ENCODE measurements around the gene TRPM3.

DNA sequence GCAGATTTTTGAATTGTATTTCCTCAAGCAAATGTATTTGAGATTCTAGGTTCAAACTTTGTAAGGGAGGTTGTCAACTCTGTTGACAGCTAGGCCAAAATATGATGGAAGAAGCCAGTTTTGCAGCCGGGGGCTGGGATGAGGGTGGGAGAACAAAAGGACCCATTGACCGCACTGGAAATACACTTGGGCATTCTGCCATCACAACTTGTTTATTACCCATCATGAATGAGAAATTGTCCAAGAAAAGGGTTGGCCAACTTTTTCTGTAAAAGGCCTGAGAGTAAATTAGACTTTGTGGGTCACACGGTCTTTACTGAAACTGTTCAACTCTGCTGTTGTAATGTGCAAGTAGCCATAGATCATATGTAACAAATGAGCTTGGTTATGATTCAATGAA lies 485.6 kb downstream of the TRPM3 start:
- no peak for TF ChIP-seq POLR2A (IDR thresholded peaks at IDR 0.05)
- TF ChIP-seq, protein P1, sequence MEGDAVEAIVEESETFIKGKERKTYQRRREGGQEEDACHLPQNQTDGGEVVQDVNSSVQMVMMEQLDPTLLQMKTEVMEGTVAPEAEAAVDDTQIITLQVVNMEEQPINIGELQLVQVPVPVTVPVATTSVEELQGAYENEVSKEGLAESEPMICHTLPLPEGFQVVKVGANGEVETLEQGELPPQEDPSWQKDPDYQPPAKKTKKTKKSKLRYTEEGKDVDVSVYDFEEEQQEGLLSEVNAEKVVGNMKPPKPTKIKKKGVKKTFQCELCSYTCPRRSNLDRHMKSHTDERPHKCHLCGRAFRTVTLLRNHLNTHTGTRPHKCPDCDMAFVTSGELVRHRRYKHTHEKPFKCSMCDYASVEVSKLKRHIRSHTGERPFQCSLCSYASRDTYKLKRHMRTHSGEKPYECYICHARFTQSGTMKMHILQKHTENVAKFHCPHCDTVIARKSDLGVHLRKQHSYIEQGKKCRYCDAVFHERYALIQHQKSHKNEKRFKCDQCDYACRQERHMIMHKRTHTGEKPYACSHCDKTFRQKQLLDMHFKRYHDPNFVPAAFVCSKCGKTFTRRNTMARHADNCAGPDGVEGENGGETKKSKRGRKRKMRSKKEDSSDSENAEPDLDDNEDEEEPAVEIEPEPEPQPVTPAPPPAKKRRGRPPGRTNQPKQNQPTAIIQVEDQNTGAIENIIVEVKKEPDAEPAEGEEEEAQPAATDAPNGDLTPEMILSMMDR (IDR thresholded peaks at IDR 0.05) = no peak
